ENCODE results near the gene MRPL40.

MRPL40 gene

GRCh38 chr22:19483481-19484244 lies 51.3 kb downstream of the MRPL40 start:
- DNase-seq (ENCODE audit: low spot score): no peak
